KG1 (cell line): Measurements from ENCODE around the gene ZFAND6.
"Not testable (repeated sequence)": the region's sequence is repeated elsewhere in the genome, so short reads cannot be mapped to it uniquely, and the experiment has no call there.

Experiments used
- DNase-seq: peaks from one replicate; lab custom pipeline; 2025; lab: John Stamatoyannopoulos, UW

Gene ZFAND6

GRCh38 chr15:80099241-80099640 is 39.8 kb downstream of the ZFAND6 start:
- DNase-seq, result no peak

GRCh38 chr15:80099662-80100061 is 40.2 kb downstream of the ZFAND6 start:
- DNase-seq, result not testable (repeated sequence)

- DNase-seq, result no peak
Measured at GRCh38 chr15:80100247-80100646, 40.8 kb downstream of the ZFAND6 start.

- no peak for DNase-seq
Measured at GRCh38 chr15:80105193-80105592, 45.7 kb downstream of the ZFAND6 start.

- no peak for DNase-seq
Measured at GRCh38 chr15:80105595-80105994, 46.1 kb downstream of the ZFAND6 start.

- DNase-seq, result no peak
Measured at GRCh38 chr15:80106051-80106450, 46.6 kb downstream of the ZFAND6 start.

GRCh38 chr15:80107204-80107603 is 47.7 kb downstream of the ZFAND6 start:
- DNase-seq, result no peak

GRCh38 chr15:80107774-80108173 is 48.3 kb downstream of the ZFAND6 start:
- no peak for DNase-seq

- no peak for DNase-seq
Measured at GRCh38 chr15:80109388-80109787, 49.9 kb downstream of the ZFAND6 start.

GRCh38 chr15:80110920-80111319 is 51.4 kb downstream of the ZFAND6 start:
- no peak for DNase-seq

GRCh38 chr15:80114114-80114513 is 54.6 kb downstream of the ZFAND6 start:
- DNase-seq, result no peak

GRCh38 chr15:80115021-80115420 is 55.5 kb downstream of the ZFAND6 start:
- DNase-seq, result no peak

GRCh38 chr15:80118956-80119355 is 59.5 kb downstream of the ZFAND6 start:
- DNase-seq, result no peak

- no peak for DNase-seq
Measured at GRCh38 chr15:80120636-80121035, 61.2 kb downstream of the ZFAND6 start.

GRCh38 chr15:80121546-80121945 is 62.1 kb downstream of the ZFAND6 start:
- DNase-seq, result no peak

GRCh38 chr15:80123034-80123433 is 63.6 kb downstream of the ZFAND6 start:
- DNase-seq, result no peak

GRCh38 chr15:80127253-80127652 is 67.8 kb downstream of the ZFAND6 start:
- DNase-seq, result not testable (repeated sequence)

- DNase-seq, result no peak
Measured at GRCh38 chr15:80127911-80128310, 68.4 kb downstream of the ZFAND6 start.

- no peak for DNase-seq
Measured at GRCh38 chr15:80132382-80132781, 72.9 kb downstream of the ZFAND6 start.

- no peak for DNase-seq
Measured at GRCh38 chr15:80136854-80137253, 77.4 kb downstream of the ZFAND6 start.

GRCh38 chr15:80138961-80139360 is 79.5 kb downstream of the ZFAND6 start:
- DNase-seq, result no peak

GRCh38 chr15:80140909-80141308 is 81.4 kb downstream of the ZFAND6 start:
- no peak for DNase-seq

- DNase-seq, result no peak
Measured at GRCh38 chr15:80141916-80142598, 82.6 kb downstream of the ZFAND6 start.

GRCh38 chr15:80142646-80143045 is 83.2 kb downstream of the ZFAND6 start:
- no peak for DNase-seq
